GM19438 (cell line): ENCODE results near the gene ZNF705A.
"Not testable (repeated sequence)": the region's sequence is repeated elsewhere in the genome, so short reads cannot be mapped to it uniquely, and the experiment has no call there.

Source experiments
- ATAC-seq: cut with Tn5 transposase; IDR thresholded peaks from one replicate; pipeline ENCODE4 v1.9.1; 2021; ENCODE audit warnings: low read depth; ENCODE audit not compliant: unreplicated experiment

ZNF705A gene

DNA sequence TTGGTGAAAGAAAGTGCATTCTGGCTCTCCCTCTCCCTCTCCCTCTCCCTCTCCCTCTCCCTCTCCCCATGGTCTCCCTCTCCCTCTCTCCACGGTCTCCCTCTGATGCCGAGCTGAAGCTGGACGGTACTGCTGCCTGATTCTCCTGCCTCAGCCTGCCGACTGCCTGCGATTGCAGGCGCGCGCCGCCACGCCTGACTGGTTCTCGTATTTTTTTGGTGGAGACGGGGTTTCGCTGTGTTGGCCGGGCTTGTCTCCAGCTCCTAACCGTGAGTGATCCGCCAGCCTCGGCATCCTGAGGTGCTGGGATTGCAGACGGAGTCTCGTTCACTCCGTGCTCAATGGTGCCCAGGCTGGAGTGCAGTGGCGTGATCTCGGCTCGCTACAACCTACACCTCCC is 26.5 kb downstream of the ZNF705A start:
- ATAC-seq, result not testable (repeated sequence)

DNA sequence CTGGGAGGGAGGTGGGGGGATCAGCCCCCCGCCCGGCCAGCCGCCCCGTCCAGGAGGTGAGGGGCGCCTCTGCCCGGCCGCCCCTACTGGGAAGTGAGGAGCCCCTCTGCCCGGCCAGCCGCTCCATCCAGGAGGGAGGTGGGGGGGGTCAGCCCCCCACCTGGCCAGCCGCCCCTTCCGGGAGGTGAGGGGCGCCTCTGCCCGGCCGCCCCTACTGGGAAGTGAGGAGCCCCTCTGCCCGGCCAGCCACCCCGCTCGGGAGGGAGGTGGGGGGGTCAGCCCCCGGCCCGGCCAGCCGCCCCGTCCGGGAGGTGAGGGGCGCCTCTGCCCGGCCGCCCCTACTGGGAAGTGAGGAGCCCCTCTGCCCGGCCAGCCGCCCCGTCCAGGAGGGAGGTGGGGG is 27.4 kb downstream of the ZNF705A start:
- not testable (repeated sequence) for ATAC-seq

DNA sequence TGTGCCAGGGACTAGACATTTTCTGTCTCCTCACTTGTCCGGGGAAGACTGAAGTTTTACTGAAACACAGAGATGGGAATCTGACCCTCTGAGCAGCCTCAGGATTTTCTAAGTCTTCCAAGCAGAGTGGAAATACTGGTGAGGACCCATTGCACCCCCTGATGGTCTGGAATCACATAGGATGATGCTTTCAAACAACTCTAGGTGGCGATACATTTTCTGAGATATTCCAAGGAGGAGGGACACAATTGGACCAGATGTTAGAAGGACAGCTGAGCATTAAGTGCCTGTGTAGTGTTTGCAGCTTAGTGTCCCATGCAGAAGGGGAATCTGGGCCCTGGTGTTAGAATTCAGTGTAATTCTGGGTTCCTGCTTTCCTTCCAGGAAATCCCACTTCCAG is 31.3 kb downstream of the ZNF705A start:
- ATAC-seq, result not testable (repeated sequence)

DNA sequence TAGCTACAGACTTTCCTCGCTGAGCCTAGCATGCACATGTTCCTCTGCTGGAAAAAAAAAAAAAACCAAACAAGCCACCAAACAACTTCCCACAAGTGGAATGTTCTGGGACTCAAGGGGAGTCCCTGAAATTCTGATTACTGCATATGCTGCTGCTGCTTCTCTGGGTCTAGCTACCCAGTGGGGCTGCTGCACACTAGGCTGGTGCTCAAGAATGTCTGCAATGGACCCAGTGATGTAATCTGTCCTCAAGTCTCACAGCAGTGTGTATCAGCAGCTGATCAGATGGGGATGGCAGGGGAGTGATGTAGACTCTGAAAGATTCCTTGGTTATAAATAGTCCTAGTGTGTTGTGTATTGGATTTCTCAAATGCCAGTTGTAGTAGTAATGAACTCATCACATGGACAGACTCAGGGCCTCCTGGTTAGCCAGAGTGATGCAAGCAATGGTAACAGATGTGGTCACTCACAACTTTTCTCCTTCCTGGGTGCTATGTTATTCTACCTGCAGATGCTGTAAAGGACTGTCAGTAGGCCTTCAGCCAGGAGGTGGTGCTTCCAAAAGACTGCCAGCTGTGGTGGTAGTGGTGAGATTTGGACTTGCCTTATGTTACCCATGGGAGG is 41.0 kb downstream of the ZNF705A start:
- not testable (repeated sequence) for ATAC-seq

DNA sequence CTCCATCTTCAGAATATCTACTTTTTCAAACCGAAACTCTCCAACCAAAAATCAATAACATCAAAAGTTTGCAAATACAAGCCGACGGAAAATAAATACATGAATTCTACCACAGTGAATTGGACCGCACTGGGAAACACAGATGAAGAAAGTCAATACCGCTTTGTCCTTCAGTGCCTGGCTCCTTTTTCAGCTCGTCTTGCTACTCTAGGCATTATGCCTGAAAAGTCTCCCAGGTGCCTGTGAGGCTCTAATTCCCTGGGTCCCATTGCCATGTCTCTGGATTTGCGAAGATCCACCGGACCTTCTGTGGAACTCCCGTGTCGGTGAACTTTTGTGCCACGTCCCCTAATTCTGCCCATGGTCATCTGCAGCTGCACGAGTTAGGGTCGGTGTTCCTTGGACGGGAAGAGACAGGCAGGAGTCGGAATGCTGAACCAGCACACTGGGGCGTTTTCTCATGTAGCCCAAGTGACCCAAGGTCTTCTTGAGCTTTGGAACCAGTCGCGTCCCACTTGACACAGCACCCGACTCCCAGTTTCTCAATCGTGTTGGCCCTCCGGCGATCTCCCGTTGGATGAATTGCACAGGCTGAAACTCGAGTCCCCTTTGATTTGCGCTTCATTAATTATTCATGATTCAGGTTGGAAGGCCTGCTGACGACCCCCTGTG is 62.0 kb downstream of the ZNF705A start:
- not testable (repeated sequence) for ATAC-seq

DNA sequence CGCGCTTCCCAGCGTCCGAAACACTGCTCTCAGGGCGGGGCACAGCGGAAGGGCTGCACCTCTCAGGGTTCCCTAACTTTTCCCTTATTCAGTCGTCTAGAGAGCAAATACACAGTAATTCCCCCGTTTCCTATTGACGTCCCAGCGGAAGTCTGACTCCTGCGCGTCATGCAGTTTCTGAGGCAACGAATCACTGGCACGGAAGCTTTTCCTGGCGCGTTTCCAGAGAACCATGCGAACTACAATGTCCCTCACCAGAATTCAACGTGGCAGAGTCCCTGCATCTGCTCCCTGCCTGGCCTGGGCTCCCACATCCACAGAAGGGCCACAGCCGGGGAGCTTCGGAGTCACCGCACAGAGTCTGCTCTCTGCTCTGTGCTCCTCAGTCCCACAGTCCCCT is 64.6 kb downstream of the ZNF705A start:
- not testable (repeated sequence) for ATAC-seq

DNA sequence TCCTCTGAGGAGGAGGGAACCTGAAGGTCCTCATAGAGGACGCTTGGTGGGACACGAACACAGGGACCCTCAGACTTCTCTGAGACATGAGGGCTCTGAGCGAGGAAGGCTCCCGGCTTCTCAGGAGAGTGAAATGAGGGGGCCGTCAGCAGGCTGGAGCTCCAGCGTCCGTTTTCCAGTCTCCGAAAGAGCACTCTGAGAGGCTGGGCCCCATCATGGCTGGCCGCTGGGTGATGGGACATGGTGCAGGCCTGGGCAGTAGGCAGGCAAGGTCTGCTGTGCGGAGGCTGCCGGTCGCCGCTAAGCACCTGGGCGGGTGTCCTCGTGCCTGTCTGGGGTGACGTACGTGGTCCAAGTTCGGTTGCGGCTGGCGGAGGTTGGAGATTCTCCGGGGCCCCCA is 65.0 kb downstream of the ZNF705A start:
- ATAC-seq, result not testable (repeated sequence)

DNA sequence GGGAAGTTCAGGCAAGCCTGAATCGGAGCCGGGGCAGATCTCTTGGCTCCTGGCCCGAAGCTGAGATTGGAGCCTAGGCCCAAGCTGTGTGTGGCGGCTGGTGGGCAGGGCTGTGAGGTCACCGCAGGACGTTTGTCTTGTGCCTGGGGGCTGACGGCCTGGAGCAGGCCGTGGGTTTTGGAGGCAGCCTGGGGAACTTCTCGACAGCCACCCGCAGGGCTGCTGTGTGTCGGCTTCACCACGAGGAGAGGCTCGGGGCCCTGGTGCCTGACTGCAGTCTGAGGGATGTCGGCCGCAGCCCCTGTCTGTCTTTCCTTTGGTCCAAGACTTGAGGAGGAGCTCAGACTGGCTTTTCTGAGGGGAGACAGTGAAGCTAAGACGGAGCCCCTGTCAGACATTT is 65.5 kb downstream of the ZNF705A start:
- not testable (repeated sequence) for ATAC-seq

DNA sequence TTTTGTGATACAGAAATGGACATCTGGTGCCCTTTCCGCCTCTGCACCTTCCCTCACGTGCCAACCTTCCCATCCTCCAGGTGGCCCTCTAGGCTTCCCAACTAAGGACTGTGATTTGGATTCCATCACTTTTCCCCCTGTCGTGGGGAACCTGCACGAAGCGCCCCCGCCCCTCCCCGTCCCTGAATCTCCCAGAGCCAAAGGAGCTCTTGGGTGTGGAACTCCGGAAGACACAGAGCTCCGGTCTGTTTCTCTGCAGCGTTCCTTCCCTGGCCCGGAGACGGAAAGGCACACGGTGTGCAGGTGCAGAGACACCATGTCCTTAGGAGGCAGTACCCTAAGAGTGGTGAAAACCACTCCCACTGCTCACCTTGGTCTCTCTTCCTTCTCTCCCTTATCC is 66.8 kb downstream of the ZNF705A start:
- ATAC-seq, result not testable (repeated sequence)

DNA sequence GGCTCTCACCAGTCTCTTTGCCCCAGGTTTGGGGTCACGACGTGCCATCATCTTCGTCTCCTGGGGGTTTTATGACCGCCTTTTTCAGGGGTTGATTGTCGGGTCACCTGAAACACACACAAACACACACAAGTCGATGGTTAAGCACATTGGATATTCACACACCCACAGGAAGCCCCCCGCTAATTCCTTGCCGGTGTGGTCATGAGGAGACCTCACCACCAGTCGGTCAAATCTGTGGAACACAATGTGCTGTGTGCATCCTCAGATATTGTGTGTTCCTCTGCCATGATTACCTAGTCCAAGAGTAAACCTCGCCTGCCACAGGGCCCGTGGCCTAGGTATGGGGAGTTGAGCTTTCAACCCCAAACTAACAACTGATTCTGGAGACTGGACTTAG is 68.0 kb downstream of the ZNF705A start:
- ATAC-seq, result not testable (repeated sequence)

DNA sequence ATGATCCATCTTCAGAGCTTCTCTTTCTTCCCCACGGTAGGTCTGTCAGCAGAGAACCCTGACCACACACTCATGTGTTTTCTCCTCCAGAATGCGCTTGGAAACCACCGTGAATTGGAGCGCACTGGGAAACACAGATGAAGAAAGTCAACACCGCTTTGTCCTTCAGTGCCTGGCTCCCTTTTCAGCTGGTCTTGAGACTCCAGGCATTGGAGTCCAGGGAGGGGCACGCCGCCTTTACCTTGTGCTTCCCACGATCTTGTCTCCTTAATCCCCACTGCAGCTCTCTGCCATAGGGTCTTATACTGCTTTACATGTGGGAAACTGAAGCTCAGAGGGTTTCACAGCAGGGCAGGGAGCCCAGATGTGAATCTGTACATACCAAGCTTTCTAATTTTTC is 69.5 kb downstream of the ZNF705A start:
- no peak for ATAC-seq

DNA sequence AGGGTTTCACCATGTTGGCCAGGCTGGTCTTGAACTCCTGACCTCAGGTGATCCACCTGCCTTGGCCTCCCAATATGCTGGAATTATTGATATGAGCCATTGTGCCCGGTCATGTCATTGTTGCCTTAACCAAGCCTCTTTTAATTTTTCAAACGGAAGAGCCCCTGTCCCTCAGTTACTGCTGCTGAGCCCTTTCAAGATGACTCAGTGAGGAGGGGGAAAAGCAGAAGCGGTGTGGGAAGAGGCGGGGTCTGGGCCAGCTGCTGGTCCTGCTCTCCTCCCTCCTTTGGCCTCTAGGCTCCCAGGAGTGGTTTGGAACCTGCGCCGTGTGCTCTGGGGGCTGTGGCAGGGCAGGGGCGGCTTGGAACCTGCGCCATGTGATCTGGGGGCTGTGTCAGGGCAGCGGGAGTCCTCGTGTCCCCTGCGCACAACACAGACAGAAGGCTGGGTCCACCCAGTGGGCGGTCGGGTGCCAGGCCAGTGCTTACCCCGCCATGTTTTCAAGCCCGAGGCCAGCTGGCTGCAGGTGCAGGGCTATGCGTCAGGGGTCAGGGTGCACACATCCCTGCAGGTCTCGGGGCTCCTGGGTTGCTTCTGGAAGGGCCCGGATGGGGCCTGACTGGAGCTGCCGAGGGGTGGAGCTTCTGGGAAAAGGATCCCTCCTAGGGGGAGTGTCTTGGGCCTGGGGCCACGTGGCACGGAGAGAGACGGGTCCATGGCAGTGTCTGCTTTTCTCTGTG is 70.3 kb downstream of the ZNF705A start, which contains the start of gene FAM90A1:
TSS of gene FAM90A1 (minus strand) at position 627 of the 740 bp plus-strand sequence. CDS start 2,786 bp downstream, outside the sequence.
- not testable (repeated sequence) for ATAC-seq

DNA sequence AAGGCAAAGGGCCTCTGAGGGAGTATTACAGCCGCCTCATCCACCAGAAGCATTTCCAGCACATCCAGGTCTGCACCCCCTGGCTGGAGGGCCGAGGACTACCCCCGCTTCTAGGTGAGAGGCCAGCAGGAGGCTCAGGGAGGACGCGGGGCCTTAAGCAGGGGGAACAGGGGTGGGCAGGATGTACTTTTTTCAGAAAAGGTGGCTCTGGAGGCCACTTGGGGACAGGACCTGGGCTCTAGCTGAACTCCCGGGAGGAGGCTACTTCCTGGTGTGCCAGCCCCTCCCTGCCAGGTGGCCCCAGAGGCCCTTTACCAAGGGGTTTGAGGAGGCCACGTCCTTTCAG is 70.9 kb downstream of the ZNF705A start:
- ATAC-seq, result not testable (repeated sequence)

DNA sequence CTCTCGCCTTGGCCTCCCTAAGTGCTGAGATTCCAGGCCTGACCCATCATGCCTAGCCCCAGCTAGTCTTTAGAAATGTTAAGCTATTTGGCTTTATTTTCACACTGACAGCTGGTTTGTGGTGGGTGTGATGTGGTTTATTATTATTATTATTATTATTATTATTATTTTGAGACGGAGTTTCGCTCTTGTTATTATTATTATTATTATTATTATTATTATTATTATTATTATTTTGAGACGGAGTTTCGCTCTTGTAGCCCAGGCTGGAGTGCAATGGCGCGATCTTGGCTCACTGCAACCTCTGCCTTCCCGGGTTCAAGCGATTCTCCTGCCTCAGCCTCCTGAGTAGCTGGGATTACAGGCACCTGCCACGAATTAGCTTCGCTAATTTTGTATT is 71.8 kb downstream of the ZNF705A start:
- ATAC-seq, result not testable (repeated sequence)

DNA sequence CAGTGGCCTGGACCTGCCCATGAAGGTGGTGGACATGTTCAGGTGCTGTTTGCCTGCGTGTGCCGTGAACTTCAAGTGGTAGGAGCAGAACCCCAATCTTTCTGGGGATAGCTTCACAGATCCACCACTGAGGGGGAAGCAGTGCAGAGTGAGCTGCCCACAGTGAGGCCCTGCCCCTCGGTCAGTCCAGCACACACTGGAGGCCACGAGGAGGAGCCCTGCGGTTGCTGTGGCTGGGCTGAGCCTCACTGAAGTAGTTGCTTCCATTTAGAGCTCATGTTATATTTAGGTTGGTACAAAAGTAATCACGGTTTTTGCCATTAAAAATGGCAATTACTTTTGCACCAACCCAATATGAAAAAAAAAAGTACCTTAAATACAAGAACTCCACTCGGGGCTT is 72.7 kb downstream of the ZNF705A start:
- not testable (repeated sequence) for ATAC-seq
